Measurements from ENCODE around the gene SEPTIN3.

SEPTIN3 gene

DNA sequence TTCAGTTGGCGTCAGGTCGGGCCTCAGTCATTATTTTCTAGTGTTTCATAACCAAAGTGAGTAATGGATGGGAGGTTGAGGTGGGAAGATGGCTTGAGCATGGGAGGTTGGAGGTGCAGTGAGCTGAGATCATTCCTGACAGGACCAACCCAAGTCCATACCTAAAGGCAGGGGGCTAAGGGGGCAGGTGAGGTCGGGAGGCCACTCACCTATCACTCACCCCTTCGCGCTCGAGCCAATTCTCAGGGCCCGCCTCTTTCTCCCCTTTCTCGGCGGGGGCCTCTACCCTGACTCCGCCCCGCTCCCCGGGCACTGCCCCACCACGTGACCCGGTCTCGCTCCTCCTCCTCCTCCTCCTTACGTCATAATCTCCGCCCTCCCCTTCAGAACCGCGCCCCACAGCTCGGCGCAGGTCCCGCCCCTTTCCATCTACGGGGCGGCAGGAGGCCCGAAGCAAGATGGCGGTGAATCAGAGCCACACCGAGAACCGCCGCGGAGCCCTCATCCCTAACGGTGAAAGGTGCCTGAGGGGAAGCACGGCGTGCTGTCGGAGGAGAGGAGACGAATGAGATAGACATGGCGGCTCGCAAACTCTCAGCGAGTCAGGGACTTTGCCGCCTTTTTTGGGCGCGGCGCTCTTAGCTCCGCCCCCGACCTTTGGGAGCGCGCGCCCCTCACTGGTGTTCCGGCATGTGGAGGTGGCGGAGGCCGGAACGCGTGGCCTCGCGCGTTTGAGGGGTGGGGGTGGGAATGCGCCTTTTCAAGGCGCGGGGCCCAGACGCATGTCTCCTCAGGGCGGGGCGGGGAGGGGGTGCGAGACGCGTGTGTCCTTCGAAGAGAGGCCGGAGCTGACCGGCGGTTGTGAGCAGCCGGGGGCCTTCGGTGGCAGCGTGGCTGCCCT lies 29.4 kb downstream of the SEPTIN3 start, which contains the start of gene WBP2NL:
WBP2NL (plus strand) TSS at position 428 of the 901 bp plus-strand sequence; CDS start at position 459, 31 bp downstream.
- Histone ChIP-seq H3K27ac (replicated peaks) (no peak within 1 kb of the TSS), H3K4me3 (replicated peaks; ENCODE audit: insufficient read depth, low read length) (peak within 1 kb of the TSS; percentile 38), H3K27me3 (ENCODE audit: insufficient read depth, poor library complexity, severe bottlenecking) (no peaks in the 10 kb centered on the region)
- peak; percentile 54 to 74 for DNase-seq (ENCODE audit: low read depth in 1 of 2, low spot score in 1 of 2)
- TF ChIP-seq SPI1 (IDR thresholded peaks at IDR 0.05; ENCODE audit: borderline replicate concordance, low read depth): no peak

GRCh38 chr22:42000466-42000865 lies 31.2 kb downstream of the SEPTIN3 start:
- TF ChIP-seq REST (IDR thresholded peaks at IDR 0.05; ENCODE audit: insufficient replicate concordance, low read depth) (no peak), GABPA (IDR thresholded peaks at IDR 0.05; ENCODE audit: low read depth) (no peak), POLR2AphosphoS5 (IDR thresholded peaks at IDR 0.05; ENCODE audit: low read depth) (no peak), SPI1 (IDR thresholded peaks at IDR 0.05; ENCODE audit: borderline replicate concordance, low read depth) (no peak), CTCF (IDR thresholded peaks at IDR 0.05; ENCODE audit: insufficient read depth, low read length) (no peak)
- no peak overlapping the region for H3K27ac ChIP-seq (replicated peaks)
- H3K27me3 ChIP-seq (ENCODE audit: insufficient read depth, poor library complexity, severe bottlenecking): no peaks in the 10 kb centered on the region
- DNase-seq (ENCODE audit: low read depth in 1 of 2, low spot score in 1 of 2): no peak
- no peak overlapping the region for H3K4me3 ChIP-seq (replicated peaks; ENCODE audit: insufficient read depth, low read length)

- H3K27ac ChIP-seq (replicated peaks): no peak overlapping the region
- no peak for DNase-seq (ENCODE audit: low read depth in 1 of 2, low spot score in 1 of 2)
- H3K4me3 ChIP-seq (replicated peaks; ENCODE audit: insufficient read depth, low read length): no peak overlapping the region
Observed at GRCh38 chr22:42001121-42001520, 31.9 kb downstream of the SEPTIN3 start.

More at GRCh38 chr22:42001121-42001520, 31.9 kb downstream of the SEPTIN3 start:
- TF ChIP-seq REST (IDR thresholded peaks at IDR 0.05; ENCODE audit: insufficient replicate concordance, low read depth) (no peak), SPI1 (IDR thresholded peaks at IDR 0.05; ENCODE audit: borderline replicate concordance, low read depth) (no peak), GABPA (IDR thresholded peaks at IDR 0.05; ENCODE audit: low read depth) (no peak), POLR2AphosphoS5 (IDR thresholded peaks at IDR 0.05; ENCODE audit: low read depth) (no peak), CTCF (IDR thresholded peaks at IDR 0.05; ENCODE audit: insufficient read depth, low read length) (no peak)
- H3K27me3 ChIP-seq (ENCODE audit: insufficient read depth, poor library complexity, severe bottlenecking): no peaks in the 10 kb centered on the region

Data from HL-60 (cell line).